Measurements from ENCODE around the gene GPR27. TPM values are rescaled to one million over a fixed set of nuclear protein-coding genes. Genes with fewer than 3 reads are reported as not detected.

Gene GPR27
- total and polyA plus RNA-seq, 10 of the 15 experiments (the other 5 are each of a cell fraction or from before 2014, with no cell fraction given): not detected

DNA sequence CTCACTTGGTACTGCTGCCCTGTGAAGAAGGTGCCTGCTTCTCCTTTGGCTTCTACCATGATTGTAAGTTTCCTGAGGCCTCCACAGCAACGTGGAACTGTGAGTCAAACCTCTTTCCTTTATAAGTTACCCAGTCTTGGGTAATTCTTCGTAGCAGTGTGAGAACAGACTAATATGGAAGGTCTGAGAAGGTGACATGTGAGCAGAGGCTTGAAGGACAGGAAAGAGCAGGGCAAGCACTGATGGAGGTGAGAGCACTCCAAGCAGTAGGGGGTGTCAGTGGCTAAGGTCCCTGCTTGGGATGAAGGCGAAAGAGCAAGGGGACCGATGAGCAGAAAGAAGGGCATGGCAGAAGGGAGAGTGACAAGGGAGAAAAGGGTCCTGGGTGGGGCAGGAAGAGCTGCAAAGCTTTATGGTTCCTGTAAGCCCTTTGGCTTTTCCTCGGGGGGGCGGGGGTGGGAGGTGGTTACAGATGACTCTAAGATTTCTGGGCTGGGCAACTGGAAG, 32.0 kb upstream of the GPR27 start:
- no peak for TF ChIP-seq PML (IDR thresholded peaks at IDR 0.05; ENCODE audit: low read length)
- TF ChIP-seq POU2F2 (IDR thresholded peaks at IDR 0.05; ENCODE audit: borderline replicate concordance, low read depth, low read length): no peak
- no peak for TF ChIP-seq IRF4 (IDR thresholded peaks at IDR 0.05; ENCODE audit: low read depth, low read length)
- TF ChIP-seq RFX5 (IDR thresholded peaks at IDR 0.05; ENCODE audit: low read depth, low read length): no peak
- no peak for TF ChIP-seq RAD51 (IDR thresholded peaks at IDR 0.05)
- TF ChIP-seq ZNF24 (IDR thresholded peaks at IDR 0.05): no peak
- TF ChIP-seq USF2 (IDR thresholded peaks at IDR 0.05; ENCODE audit: borderline replicate concordance, low read depth, low read length): no peak
- no peak for TF ChIP-seq BMI1 (IDR thresholded peaks at IDR 0.05; ENCODE audit: borderline replicate concordance)
- TF ChIP-seq YBX1 (IDR thresholded peaks at IDR 0.05): no peak
- TF ChIP-seq JUNB (IDR thresholded peaks at IDR 0.05): no peak
- TF ChIP-seq E2F4 (IDR thresholded peaks at IDR 0.05; ENCODE audit: low read depth, low read length): no peak
- TF ChIP-seq SP1 (IDR thresholded peaks at IDR 0.05; ENCODE audit: low read depth, low read length): no peak
- no peak for TF ChIP-seq MEF2A (IDR thresholded peaks at IDR 0.05; ENCODE audit: insufficient read depth, low read depth, low read length)
- no peak for TF ChIP-seq MYC (IDR thresholded peaks at IDR 0.05; ENCODE audit: insufficient read depth, insufficient read length, insufficient replicate concordance, low read length, severe bottlenecking)
- Histone ChIP-seq H3K4me2 (ENCODE audit: control insufficient read depth, insufficient read depth) (no peak overlapping the region), H3K36me3 (ENCODE audit: control insufficient read depth in 2 of 2, insufficient read depth in 2 of 2, low read length in 1 of 2) (no peaks in the 10 kb centered on the region), H3K9ac (ENCODE audit: control insufficient read depth, insufficient read depth, low read length) (no peak overlapping the region), H3K4me1 (ENCODE audit: control insufficient read depth, insufficient read depth, low read length) (peaks cover 10% of the 10 kb centered on the region), H4K20me1 (ENCODE audit: control insufficient read depth, insufficient read depth) (no peaks in the 10 kb centered on the region), H2AFZ (ENCODE audit: control insufficient read depth, low read depth, low read length) (no peak overlapping the region), H3K4me3 (no peak overlapping the region), H3K9me3 (replicated peaks; ENCODE audit: control insufficient read depth, insufficient read depth, low read length) (no peaks in the 10 kb centered on the region; the same call in 2 of the 3 replicates), H3K27ac (ENCODE audit: control insufficient read depth, insufficient read depth) (no peak overlapping the region), H3K79me2 (ENCODE audit: control insufficient read depth, insufficient read depth, low read length) (no peaks in the 10 kb centered on the region), H3K27me3 (replicated peaks in 1 of 2; ENCODE audit: control insufficient read depth in 2 of 2, insufficient read depth in 2 of 2, low read length in 1 of 2) (peaks cover 9 to 12% of the 10 kb centered on the region in 2 experiments)
- no peak for DNase-seq (ENCODE audit: low read depth, low spot score)
- in situ Hi-C loops (cut with MboI) (no loop called here), intact Hi-C loops (cut with micrococcal nuclease; ENCODE audit: unreplicated experiment) (no loop called here)
- RAD21 ChIA-PET (ENCODE audit: unreplicated experiment): no interaction called here
- ATAC-seq: no peak
- WGBS (ENCODE audit: insufficient coverage, insufficient replicate concordance, low lambda C conversion rate, missing lambda C conversion rate): 0% methylated on average over 4 of the region's 6 CpGs
- FAIRE-seq: no peak
- SMC1A ChIA-PET (ENCODE audit: uncharacterized antibody, unreplicated experiment): interaction anchor here (0.6 kb wide), 1 partner anchor 1141 kb away, joined by 3 read pairs; no protein-coding TSS in a partner anchor
- BruUV-seq (replicated peaks): no TSS peak
- POLR2A ChIA-PET: no interaction called here
- CTCF ChIA-PET: no interaction called here
